ENCODE results near the gene TXNL1. TPM values are rescaled to one million over a fixed set of nuclear protein-coding genes. Genes with fewer than 3 reads are reported as not detected.
A peak's percentile ranks its signal among the peaks of the same experiment; 100 is the strongest.

Gene TXNL1
- polyA plus RNA-seq, 1 experiment = 38.7 TPM

- ChIA-PET POLR2A (no interaction called here), CTCF (interaction anchor here (0.6 kb wide), 1 partner anchor 13 kb away, joined by 3 read pairs; no protein-coding TSS in a partner anchor)
- no peak for DNase-seq (ENCODE audit: low read depth)
- peak overlapping the region; percentile 54 for H3K4me3 ChIP-seq (ENCODE audit: low read depth, low read length)
- TF ChIP-seq, protein P1, sequence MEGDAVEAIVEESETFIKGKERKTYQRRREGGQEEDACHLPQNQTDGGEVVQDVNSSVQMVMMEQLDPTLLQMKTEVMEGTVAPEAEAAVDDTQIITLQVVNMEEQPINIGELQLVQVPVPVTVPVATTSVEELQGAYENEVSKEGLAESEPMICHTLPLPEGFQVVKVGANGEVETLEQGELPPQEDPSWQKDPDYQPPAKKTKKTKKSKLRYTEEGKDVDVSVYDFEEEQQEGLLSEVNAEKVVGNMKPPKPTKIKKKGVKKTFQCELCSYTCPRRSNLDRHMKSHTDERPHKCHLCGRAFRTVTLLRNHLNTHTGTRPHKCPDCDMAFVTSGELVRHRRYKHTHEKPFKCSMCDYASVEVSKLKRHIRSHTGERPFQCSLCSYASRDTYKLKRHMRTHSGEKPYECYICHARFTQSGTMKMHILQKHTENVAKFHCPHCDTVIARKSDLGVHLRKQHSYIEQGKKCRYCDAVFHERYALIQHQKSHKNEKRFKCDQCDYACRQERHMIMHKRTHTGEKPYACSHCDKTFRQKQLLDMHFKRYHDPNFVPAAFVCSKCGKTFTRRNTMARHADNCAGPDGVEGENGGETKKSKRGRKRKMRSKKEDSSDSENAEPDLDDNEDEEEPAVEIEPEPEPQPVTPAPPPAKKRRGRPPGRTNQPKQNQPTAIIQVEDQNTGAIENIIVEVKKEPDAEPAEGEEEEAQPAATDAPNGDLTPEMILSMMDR (IDR thresholded peaks at IDR 0.05; ENCODE audit: insufficient read depth, low read depth, low read length) = no peak
- H3K36me3 ChIP-seq (ENCODE audit: control insufficient read depth, insufficient read depth, low read length) = no peaks in the 10 kb centered on the region
- no peaks in the 10 kb centered on the region for H3K27me3 ChIP-seq (ENCODE audit: control insufficient read depth, insufficient read depth, low read length)
These were observed 621 bp downstream of the TXNL1 start for GRCh38 chr18:56637711-56638231.

GRCh38 chr18:56637176-56637575 lies 1.2 kb downstream of the TXNL1 start:
- ChIA-PET CTCF (no interaction called here), POLR2A (no interaction called here)
- TF ChIP-seq, protein P1 (IDR thresholded peaks at IDR 0.05; ENCODE audit: insufficient read depth, low read depth, low read length) = no peak
- Histone ChIP-seq H3K36me3 (ENCODE audit: control insufficient read depth, insufficient read depth, low read length) (no peaks in the 10 kb centered on the region), H3K4me3 (ENCODE audit: low read depth, low read length) (peak overlapping the region; percentile 54), H3K27me3 (ENCODE audit: control insufficient read depth, insufficient read depth, low read length) (no peaks in the 10 kb centered on the region)
- DNase-seq (ENCODE audit: low read depth) = no peak

- no peak overlapping the region for H3K4me3 ChIP-seq (ENCODE audit: low read depth, low read length)
- ChIA-PET POLR2A (no interaction called here), CTCF (no interaction called here)
- no peaks in the 10 kb centered on the region for H3K27me3 ChIP-seq (ENCODE audit: control insufficient read depth, insufficient read depth, low read length)
- DNase-seq (ENCODE audit: low read depth) = no peak
- TF ChIP-seq, protein P1 (IDR thresholded peaks at IDR 0.05; ENCODE audit: insufficient read depth, low read depth, low read length) = no peak
- no peaks in the 10 kb centered on the region for H3K36me3 ChIP-seq (ENCODE audit: control insufficient read depth, insufficient read depth, low read length)
These were observed 3.4 kb downstream of the TXNL1 start for GRCh38 chr18:56635007-56635406.

- ChIA-PET CTCF (no interaction called here), POLR2A (no interaction called here)
- TF ChIP-seq, protein P1 (IDR thresholded peaks at IDR 0.05; ENCODE audit: insufficient read depth, low read depth, low read length) = no peak
- H3K36me3 ChIP-seq (ENCODE audit: control insufficient read depth, insufficient read depth, low read length) = no peaks in the 10 kb centered on the region
- no peak for DNase-seq (ENCODE audit: low read depth)
- no peak overlapping the region for H3K4me3 ChIP-seq (ENCODE audit: low read depth, low read length)
- H3K27me3 ChIP-seq (ENCODE audit: control insufficient read depth, insufficient read depth, low read length) = no peaks in the 10 kb centered on the region
These were observed 6.0 kb downstream of the TXNL1 start for GRCh38 chr18:56632070-56633022.

GRCh38 chr18:56627991-56628390 lies 10.4 kb downstream of the TXNL1 start:
- no peaks in the 10 kb centered on the region for H3K27me3 ChIP-seq (ENCODE audit: control insufficient read depth, insufficient read depth, low read length)
- POLR2A ChIA-PET = no interaction called here
- no peaks in the 10 kb centered on the region for H3K36me3 ChIP-seq (ENCODE audit: control insufficient read depth, insufficient read depth, low read length)
- no peak overlapping the region for H3K4me3 ChIP-seq (ENCODE audit: low read depth, low read length)
- CTCF ChIA-PET = no interaction called here
- TF ChIP-seq, protein P1 (IDR thresholded peaks at IDR 0.05; ENCODE audit: insufficient read depth, low read depth, low read length) = no peak
- no peak for DNase-seq (ENCODE audit: low read depth)
